ENCODE measurements around the gene COL27A1.

COL27A1 gene

GRCh38 chr9:114130624-114131277, 24.6 kb upstream of the COL27A1 start:
- ATAC-seq = no peak
- TF ChIP-seq SNAI2 (CRISPR knock-in tag; IDR thresholded peaks at IDR 0.05) (no peak), ZFP30 (CRISPR knock-in tag; IDR thresholded peaks at IDR 0.05) (no peak), POU6F1 (CRISPR knock-in tag; IDR thresholded peaks at IDR 0.05; ENCODE audit: borderline replicate concordance, low read depth) (no peak), ZNF565 (CRISPR knock-in tag; conservative IDR thresholded peaks at IDR 0.05; ENCODE audit: low read depth) (no peak), PPARA (CRISPR knock-in tag; IDR thresholded peaks at IDR 0.05; ENCODE audit: borderline replicate concordance) (no peak), ZC3H10 (CRISPR knock-in tag; IDR thresholded peaks at IDR 0.05) (no peak), ZNF8 (CRISPR knock-in tag; IDR thresholded peaks at IDR 0.05) (no peak), TSHZ2 (CRISPR knock-in tag; IDR thresholded peaks at IDR 0.05) (no peak), CSDC2 (CRISPR knock-in tag; IDR thresholded peaks at IDR 0.05) (no peak), BACH2 (CRISPR knock-in tag; IDR thresholded peaks at IDR 0.05; ENCODE audit: borderline replicate concordance) (no peak), CSRNP3 (CRISPR knock-in tag; IDR thresholded peaks at IDR 0.05) (no peak), RARB (CRISPR knock-in tag; IDR thresholded peaks at IDR 0.05) (no peak), ESRRG (CRISPR knock-in tag; IDR thresholded peaks at IDR 0.05) (no peak), CREB5 (CRISPR knock-in tag; IDR thresholded peaks at IDR 0.05; ENCODE audit: low read depth) (no peak), ZFP3 (CRISPR knock-in tag; IDR thresholded peaks at IDR 0.05) (no peak), TCF4 (CRISPR knock-in tag; IDR thresholded peaks at IDR 0.05; ENCODE audit: borderline replicate concordance) (no peak), ISL1 (CRISPR knock-in tag; IDR thresholded peaks at IDR 0.05) (no peak), GLIS3 (CRISPR knock-in tag; IDR thresholded peaks at IDR 0.05) (no peak)

GRCh38 chr9:114131808-114132549, 23.4 kb upstream of the COL27A1 start:
- no peak for TF ChIP-seq TSHZ2 (CRISPR knock-in tag; IDR thresholded peaks at IDR 0.05)
- TF ChIP-seq ZFP3 (CRISPR knock-in tag; IDR thresholded peaks at IDR 0.05) = no peak
- no peak for TF ChIP-seq OSR1 (CRISPR knock-in tag; IDR thresholded peaks at IDR 0.05)
- no peak for TF ChIP-seq ZC3H10 (CRISPR knock-in tag; IDR thresholded peaks at IDR 0.05)
- no peak for TF ChIP-seq CREB5 (CRISPR knock-in tag; IDR thresholded peaks at IDR 0.05; ENCODE audit: low read depth)
- no peak for TF ChIP-seq ZNF70 (CRISPR knock-in tag; IDR thresholded peaks at IDR 0.05)
- TF ChIP-seq BACH2 (CRISPR knock-in tag; IDR thresholded peaks at IDR 0.05; ENCODE audit: borderline replicate concordance) = no peak
- TF ChIP-seq PATZ1 (CRISPR knock-in tag; IDR thresholded peaks at IDR 0.05; ENCODE audit: borderline replicate concordance) = no peak
- no peak for TF ChIP-seq TCF4 (CRISPR knock-in tag; IDR thresholded peaks at IDR 0.05; ENCODE audit: borderline replicate concordance)
- TF ChIP-seq ESRRG (CRISPR knock-in tag; IDR thresholded peaks at IDR 0.05) = no peak
- no peak for TF ChIP-seq TOX (CRISPR knock-in tag; IDR thresholded peaks at IDR 0.05; ENCODE audit: borderline replicate concordance)
- TF ChIP-seq CSDC2 (CRISPR knock-in tag; IDR thresholded peaks at IDR 0.05) = no peak
- TF ChIP-seq PPARA (CRISPR knock-in tag; IDR thresholded peaks at IDR 0.05; ENCODE audit: borderline replicate concordance) = no peak
- no peak for TF ChIP-seq ZFP30 (CRISPR knock-in tag; IDR thresholded peaks at IDR 0.05)
- ATAC-seq = no peak
